Stimulated activated CD8-positive, alpha-beta memory T cell treated with anti-CD3 and anti-CD28 coated beads, Interleukin-2, amount 100 ng/mL, for 1 hour (primary cell): ENCODE data around the gene MGAT4A.

Source experiments
- DNase-seq, 2 donors: peaks; one replicate each; pipeline ENCODE4 v3.0.0-alpha.2; 2020; ENCODE audit warnings: low read depth in 2 of 2

The MGAT4A gene

GRCh38 chr2:98731041-98731893 lies at the start of gene MGAT4A:
TSS of gene MGAT4A (minus strand) at chr2:98731132. CDS start at chr2:98726332, 4,800 bp downstream.
- peak; percentile 57 to 63 for DNase-seq

- DNase-seq: no peak
Observed at GRCh38 chr2:98778741-98779483, 48.0 kb upstream of the MGAT4A start.

GRCh38 chr2:98778151-98778550 lies 47.2 kb upstream of the MGAT4A start:
- no peak for DNase-seq

GRCh38 chr2:98777710-98778109 lies 46.8 kb upstream of the MGAT4A start:
- DNase-seq: no peak

DNA sequence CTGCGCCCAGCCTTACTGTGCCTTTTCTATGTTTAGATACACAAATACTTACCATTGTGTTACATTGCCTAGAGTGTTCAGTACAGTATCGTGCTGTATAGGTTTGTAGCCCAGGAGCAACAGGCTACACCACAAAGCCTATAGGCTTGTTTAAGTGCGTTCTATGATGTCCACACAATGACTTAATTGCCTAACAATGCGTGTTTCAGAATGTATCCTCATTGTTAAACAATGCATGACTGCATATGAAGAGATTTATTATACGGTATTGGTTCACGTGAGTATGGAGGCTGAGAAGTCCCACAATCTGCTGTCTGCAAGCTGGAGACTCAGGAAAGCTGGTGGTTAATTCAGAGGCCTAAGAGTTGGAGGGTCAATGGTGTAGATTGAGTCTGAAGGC lies 46.1 kb upstream of the MGAT4A start:
- DNase-seq: no peak

- DNase-seq: no peak
Observed at GRCh38 chr2:98776136-98776535, 45.2 kb upstream of the MGAT4A start.

- DNase-seq: no peak
Observed at GRCh38 chr2:98775146-98775986, 44.4 kb upstream of the MGAT4A start.

DNA sequence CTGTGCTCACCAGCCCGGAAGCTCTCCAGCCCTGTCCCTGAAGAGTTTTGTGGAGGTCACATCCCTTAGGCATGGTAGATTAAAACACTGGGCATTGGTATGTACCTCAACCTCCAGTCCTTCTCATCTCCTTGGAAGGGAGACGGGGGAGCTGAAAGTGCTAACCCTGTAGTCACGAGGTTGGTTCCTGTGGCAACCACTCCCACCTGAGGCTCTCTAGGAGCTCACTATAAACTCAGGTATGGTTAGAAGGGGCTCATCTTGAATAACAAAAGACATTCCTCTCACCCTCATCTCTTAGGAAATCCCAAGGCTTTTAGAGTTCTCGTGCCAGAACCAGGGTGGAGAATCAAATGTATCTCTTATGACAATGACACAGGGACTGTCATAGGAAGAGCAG lies 43.0 kb upstream of the MGAT4A start:
- no peak for DNase-seq

DNA sequence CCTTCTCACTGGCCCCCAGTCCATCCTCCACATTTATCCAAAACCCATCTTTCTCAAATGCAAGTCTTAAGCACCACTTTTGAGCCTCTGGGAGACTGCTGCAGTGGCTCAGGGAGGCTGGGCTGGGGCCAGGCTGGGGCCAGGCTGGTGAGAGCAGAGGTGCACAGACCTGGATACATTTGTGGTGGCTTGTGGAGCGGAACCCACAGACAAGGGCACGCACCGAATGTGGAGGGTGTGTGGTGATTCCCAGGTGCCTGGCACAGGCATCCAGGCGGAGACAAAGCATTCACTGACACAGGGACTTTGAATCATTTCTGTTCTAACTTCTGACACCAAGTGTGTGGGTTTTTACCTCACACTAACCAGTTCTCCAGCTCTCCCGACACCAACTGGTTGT lies 42.2 kb upstream of the MGAT4A start:
- no peak for DNase-seq

- DNase-seq: no peak
Observed at GRCh38 chr2:98772536-98772935, 41.6 kb upstream of the MGAT4A start.

- no peak for DNase-seq
Observed at GRCh38 chr2:98771721-98772524, 41.0 kb upstream of the MGAT4A start.

DNA sequence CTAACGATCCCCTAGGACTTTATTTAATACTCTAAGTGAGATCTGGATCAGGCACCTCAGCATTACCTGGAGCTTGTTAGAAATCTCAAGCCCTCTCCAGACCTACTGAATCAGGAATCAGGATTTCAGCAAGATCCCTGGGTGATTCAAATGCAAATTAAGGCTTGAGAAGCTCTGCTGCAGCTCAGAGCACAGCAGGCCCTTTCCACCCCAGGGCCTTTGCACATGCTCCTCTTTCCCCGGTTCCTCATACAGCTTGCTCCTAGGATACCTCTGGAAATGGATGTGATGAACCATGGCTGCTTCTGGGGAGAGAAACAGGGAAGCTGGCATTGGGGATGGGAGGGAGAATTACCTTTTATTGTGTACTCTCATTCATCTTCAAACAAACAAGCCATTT lies 40.3 kb upstream of the MGAT4A start:
- no peak for DNase-seq

DNA sequence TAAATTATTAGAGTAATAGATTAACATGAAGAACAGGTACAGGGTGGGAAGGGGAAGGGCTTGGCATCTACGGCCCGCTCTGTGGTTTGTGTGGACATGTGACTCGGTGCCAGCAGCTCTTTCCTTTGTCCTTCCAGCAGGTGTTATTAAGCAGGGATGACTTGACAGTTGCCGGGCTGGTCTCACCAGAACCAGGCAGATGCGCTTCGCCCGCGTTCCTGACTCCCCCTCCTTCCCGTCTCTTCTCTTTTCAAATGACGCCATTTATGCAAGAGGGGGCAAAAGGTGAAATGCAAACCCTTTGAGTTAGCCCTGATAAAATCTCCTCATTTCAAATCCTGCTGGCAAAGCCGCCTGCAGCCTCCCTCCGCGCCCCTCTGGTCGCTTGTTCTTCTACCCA lies 38.9 kb upstream of the MGAT4A start:
- DNase-seq: no peak

- no peak for DNase-seq
Observed at GRCh38 chr2:98769114-98769476, 38.2 kb upstream of the MGAT4A start.

GRCh38 chr2:98768384-98769113 lies 37.6 kb upstream of the MGAT4A start:
- DNase-seq: no peak

DNA sequence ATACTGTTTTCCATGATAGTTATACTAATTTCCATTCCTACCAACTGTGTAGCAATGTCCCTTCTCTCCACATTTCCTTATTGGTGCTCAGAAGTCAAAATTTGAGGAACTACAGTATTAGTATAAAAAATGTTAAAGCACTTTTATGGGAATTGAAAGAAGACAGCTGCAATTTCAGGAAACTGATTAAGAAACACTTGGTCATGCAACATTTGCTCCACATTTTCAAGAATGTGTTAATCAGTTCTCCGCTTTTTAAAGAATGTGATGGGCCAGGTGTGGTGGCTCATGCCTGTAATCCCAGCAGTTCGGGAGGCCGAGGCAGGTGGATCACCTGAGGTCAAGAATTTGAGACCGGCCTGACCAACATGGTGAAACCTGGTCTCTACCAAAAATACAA lies 33.6 kb upstream of the MGAT4A start:
- DNase-seq: no peak

GRCh38 chr2:98763209-98763951 lies 32.4 kb upstream of the MGAT4A start:
- no peak for DNase-seq

- no peak for DNase-seq
Observed at GRCh38 chr2:98761909-98762308, 31.0 kb upstream of the MGAT4A start.

- DNase-seq: no peak
Observed at GRCh38 chr2:98761267-98761781, 30.4 kb upstream of the MGAT4A start.
